GM19468 (cell line): ENCODE measurements around the gene BLOC1S2.
"Not testable (repeated sequence)": the region's sequence is repeated elsewhere in the genome, so short reads cannot be mapped to it uniquely, and the experiment has no call there.

Source experiments
- ATAC-seq: cut with Tn5 transposase; IDR thresholded peaks from one replicate; pipeline ENCODE4 v1.9.1; 2021; ENCODE audit warnings: mild to moderate bottlenecking, moderate library complexity, moderate number of reproducible peaks; ENCODE audit not compliant: unreplicated experiment; ENCODE audit errors: extremely low read depth

BLOC1S2 gene

DNA sequence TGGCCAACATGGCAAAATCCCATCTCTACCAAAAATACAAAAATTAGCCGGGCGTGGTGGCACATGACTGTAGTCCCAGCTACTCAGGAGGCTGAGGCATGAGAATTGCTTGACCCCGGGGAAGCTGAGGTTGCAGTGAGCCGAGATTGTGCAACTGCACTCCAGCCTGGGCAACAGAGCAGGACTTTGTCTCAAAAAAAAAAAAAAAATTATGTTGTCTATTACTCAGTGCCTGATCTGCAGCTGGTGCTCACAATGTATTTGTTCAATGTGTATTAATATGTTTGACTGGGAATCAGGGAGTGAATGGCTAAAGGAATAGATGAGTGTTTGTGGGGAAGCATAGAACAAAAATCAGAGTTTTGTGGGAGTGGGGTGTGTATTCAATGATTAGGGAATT, 5.8 kb upstream of the BLOC1S2 start:
- not testable (repeated sequence) for ATAC-seq

DNA sequence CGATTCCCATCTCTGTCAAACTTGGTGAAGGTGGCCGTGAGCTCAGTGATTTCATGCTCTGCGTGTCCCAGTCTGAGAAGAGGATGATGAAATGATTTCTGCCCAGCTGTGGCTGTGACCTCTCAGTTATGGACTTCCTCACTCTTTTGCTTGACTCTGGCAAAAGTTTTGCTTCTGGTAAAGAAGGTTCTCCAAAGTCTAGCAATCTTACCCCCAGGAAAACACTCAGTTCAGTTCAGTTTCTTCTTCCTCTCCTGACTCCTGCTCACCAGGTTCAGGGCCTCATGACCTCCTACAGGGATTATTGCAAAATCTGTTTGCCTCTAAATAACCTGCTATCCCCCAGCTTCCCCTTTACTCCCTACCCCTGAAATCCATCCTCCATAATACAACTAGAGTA, 4.9 kb upstream of the BLOC1S2 start:
- ATAC-seq = no peak

DNA sequence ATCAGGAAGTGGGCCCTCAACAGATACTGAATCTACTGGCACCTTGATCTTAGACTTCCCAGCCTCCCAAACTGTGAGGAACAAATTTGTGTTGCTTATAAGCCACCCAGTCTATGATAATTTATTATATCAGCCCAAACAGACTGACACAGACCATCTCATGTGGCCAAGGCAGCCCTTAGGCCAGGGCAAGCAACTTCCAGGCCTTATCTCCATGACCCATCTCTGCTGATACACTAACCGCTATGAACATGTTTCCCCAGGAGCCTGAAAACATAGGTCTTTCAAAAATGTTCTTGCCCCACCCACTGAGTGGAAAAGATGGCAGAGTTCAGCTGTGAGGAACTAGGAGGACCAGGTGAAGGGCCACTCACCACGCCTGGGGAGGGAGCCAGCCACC, 3.2 kb upstream of the BLOC1S2 start:
- ATAC-seq = no peak

DNA sequence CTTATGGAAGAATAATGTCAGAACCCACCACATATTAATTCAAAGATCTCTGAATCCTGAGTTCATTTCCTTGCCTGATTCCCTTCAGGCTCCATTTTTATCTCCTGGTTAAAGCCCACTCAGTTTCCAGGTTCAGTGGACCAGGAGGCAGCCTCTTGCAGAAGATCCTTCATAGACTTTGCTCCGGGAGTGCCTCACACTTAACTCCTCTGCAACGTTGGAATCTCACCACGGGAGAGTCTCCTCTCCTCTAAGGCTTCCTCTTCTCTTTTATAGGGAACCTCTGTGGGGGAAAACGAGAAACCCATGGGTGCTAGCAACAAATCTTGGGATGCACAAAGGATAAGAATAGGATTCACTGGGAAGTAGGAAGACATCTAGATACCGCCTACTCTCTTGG, 1.7 kb upstream of the BLOC1S2 start:
- ATAC-seq = no peak

DNA sequence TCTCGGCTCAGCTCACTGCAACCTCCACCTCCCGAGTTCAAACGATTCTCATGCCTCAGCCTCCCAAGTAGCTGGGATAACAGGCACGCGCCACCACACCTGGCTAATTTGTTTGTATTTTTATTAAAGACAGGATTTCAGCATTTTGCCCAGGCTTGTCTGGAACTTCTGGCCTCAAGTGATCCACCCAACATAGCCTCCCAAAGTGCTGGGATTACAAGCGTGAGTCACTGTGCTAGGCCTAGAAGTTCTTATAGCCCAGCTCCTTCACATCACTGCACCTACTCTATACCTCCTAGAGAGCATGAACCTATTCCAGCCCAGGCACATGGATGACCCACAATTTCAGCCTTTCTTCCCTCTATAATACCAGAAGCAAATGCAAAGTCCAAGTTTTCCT, 1.3 kb upstream of the BLOC1S2 start:
- no peak for ATAC-seq

DNA sequence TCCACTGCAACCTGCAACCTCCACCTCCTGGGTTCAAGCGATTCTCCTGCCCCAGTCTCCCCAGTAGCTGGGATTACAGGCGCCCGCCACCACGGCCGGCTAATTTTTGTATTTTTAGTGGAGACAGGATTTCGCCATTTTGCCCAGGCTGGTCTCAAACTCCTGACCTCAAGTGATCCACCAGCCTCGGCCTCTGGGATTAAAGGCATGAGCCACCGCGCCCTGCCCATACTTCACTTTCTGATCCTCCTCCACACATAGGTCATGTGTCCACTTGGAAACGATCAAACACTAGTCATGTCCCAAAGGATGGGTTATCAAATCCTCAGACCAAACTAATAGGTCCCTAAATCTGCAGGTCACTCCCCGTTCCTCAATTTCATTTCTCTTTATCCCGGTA, 1.2 kb downstream of the BLOC1S2 start:
- not testable (repeated sequence) for ATAC-seq

DNA sequence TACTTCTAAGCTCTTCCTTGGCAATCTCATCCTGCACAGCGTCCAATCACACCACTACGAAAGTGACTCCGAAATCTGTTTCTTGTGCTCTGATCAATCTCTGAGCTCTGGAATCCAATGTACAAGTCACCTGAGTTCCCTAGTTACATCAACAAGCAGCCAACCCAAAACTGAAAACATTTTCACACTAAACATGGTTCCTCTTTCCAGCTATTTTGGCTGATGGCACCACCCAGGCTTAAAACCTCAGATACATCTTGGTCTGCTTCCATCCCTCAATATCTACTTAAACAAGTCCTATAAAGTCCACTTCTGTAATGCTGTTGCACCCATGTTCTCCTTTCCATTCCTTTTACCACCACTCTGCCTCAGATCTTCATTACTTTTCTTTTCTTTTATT, 3.6 kb downstream of the BLOC1S2 start:
- ATAC-seq = no peak

DNA sequence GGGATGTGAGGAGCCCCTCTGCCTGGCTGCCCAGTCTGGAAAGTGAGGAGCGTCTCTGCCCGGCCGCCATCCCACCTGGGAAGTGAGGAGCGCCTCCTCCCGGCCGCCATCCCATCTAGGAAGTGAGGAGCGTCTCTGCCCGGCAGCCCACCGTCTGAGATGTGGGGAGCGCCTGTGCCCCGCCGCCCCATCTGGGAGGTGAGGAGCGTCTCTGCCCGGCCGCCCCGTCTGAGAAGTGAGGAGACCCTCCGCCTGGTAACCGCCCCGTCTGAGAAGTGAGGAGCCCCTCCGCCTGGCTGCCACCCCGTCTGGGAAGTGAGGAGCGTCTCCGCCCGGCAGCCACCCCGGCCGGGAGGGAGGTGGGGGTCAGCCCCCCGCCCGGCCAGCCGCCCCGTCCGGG, 9.5 kb downstream of the BLOC1S2 start:
- not testable (repeated sequence) for ATAC-seq

DNA sequence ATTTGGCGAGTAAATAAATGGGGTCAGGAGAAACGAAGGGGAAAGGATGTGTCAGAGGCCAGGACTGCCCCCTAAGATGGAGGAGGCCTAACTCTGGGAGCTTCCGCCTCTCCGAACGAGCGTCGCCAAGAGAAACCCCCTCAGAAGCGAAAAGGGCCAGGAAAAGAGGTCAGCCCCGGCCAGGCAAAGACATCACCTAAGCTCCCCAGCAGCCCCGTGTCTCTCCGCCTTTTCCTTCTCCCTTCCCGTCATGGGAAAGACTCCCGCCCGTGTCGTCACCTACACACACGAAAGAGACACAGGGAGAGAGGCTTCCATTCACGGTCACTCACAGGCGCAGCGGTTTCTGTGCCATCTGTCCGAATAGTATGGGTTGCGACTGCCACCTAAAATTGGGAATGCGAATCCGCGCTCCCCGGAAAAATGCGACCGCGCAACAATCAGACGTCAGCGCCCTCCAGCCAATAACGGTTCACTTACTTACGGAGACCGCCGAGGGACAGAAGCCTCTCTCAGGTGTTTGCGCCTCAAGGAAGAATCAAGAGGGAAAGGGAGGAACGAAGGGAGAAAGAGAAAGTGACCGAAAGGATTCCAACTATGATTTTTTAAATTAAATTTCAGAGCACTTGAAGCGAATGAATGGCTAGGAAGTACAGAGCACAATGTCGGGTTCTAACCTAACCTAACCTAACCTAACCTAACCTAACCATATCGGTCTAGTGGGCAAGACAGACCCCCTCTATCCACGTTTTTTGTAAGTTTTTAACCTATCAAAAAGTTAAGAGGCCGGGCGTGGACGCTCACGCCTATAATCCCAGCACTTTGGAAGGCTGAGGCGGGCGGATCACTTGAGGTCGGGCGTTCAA, 19.0 kb downstream of the BLOC1S2 start, which contains the start of gene CWF19L1:
Gene CWF19L1 (minus strand): TSS at position 400 of the 866 bp plus-strand sequence. CDS start 45 bp downstream, at position 355.
- peak; percentile 62 for ATAC-seq

DNA sequence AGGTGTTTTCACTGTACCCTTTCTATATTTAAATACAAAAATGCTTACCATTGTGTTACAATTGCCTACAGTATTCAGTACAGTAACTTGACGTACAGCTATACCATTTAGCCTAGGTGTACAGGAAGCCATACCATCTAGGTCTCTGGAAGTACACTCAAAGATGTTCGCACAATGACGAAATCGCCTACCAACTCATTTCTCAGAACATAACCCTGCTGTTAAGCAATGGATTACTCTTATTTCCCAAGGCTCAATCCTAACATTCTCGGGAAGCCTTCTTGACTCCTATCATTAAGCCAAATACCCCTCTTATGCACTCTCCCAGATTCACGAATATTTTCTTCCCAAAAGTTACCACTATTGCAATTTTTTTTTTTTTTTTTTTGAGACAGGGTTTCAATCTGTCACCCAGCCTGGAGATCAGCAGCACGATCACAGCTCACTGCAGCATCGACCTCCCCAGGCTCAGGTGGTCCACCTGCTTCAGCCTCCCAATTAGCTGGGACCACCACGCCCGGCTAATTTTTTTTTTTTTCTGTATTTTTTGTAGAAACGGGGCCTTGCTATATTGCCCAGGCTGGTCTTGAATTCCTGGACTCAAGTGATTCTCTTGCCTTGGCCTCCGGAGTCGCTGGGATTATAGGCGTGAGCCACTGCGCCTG, 20.5 kb downstream of the BLOC1S2 start:
- no peak for ATAC-seq

DNA sequence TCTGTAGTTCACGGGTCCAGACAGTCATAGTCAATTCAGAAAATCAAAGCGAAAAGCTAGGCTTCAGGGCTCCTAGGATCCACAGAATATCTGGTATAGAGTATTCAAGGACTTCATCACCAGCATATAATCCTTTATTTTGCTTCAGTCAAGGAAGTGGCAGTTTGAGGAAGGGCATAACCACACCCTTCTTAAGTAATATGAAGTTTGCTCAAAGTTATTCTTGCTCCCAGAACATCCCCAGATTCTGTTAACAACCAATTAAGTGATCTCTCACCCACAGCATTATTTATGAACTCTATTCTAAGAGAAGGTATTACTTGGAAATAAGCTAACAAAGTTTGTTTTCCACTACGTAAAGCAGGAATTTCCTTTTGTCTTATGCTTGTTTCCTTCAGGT, 32.3 kb downstream of the BLOC1S2 start:
- ATAC-seq = no peak

DNA sequence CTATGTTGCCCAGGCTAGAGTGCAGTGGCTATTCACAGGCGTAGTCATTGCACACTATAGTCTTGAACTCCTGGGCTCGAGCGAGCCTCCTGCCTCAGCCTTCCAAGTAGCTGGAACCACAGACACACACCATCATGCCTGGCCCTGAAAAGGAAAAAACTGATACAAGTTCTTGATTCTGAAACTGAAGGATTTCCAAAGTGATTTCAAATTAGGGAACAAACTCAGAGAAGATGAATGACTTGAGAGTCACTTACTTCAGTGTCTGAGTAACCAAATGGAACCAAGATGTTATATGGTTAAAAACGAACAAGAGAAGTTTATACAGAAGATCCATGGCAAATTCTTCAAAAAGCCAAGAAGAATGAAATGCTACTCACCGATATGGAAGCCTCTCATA, 33.4 kb downstream of the BLOC1S2 start:
- ATAC-seq = no peak

DNA sequence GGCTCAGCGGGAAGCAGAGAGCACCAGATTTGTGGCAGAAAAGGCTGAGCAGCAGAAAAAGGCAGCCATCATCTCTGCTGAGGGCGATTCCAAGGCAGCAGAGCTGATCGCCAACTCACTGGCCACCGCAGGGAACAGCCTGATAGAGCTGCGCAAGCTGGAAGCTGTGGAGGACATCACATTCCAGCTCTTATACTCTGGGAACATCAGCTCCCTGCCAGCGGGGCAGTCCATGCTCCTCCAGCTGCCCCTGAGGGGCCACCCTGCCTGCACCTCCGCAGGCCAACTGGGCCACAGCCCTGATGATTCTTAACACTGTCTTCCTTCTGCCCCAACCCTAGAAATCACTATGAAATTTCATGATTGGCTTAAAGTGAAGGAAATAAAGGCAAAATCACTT, 37.7 kb downstream of the BLOC1S2 start:
- ATAC-seq = no peak

DNA sequence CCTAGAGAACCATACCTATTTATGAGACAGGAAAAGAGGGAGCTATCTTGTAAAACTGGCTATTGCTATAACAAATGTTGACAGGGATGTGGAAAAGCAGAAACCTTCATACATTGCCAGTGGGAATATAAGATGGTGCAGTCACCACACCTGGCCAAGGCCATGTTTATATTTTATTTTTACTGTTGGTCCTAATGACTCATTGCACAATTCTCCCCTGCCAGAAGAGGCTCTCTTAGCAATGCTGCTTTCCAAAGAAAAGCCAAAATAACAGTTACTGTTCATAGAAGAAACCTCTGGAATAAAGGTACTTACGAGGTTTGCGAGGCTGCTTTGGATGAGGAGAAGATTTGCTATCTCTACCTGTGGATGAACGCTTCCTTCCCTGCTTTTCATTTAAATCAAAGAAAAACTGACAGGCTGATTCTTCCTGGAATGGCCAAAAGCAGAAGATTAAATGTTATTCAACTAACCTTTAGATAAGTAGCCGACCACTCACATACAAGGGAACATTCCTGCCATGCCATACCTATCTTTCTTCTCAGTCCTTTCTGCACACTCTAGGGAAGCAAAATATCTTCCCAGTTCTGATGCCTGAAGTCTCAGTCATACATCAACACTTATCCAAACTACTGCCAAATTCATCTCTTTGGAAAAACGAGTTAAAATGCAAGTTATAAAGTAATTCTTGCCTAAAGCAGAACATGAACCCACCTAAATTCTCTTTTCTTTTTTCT, 40.8 kb downstream of the BLOC1S2 start:
- ATAC-seq = no peak

DNA sequence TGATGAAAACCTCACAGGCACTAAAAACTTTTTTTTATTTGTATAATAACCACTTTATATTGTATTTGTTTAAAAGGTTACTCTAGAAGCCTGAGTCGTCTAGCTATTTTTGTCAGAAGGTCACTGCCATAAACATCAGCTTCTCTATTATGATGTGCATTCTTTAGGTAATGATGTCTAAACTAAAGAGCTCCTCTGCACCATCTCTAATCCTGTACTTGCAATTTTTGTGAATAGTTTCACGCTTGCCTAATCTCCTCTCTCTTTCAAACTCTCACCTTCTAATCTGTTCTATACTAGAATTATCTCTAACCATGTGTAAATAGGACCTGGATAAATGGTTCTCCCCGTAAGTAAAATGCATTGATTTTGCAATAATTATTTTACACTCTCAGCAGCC, 46.6 kb downstream of the BLOC1S2 start:
- no peak for ATAC-seq

DNA sequence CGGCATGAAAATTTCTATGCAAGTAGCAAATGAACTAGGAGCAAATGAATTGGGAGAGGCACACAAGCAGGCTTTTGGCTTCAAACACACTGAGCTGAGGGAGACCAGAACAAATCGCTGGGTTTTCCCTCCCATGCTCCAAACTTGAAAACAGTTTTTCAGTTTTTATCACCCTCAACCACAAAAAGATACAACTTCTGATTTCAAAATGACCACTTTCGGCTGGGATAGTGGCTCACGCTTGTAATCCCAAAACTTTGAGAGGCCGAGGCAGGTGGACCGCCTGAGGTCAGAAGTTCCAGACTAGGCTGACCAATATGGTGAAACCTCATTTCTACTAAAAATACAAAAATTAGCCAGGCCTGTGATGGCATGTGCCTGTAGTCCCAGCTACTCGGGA, 48.1 kb downstream of the BLOC1S2 start:
- ATAC-seq = no peak

DNA sequence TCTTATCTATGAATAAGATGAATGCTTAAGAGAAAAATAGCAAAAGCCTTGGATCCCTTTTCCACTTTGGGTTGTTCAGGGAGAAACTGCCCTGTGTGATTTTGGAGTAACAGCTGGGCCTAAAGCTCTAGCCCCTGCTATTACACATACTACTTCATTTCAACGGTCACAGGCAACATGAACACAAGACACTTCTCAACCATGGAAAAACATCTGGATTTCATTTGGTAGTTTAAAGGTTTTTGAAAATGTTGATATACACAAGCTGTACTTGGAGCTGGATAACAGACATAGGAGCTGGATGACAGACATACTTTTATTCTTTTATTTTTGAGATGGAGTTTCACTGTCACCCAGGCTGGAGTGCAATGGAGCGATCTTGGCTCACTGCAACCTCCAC, 54.4 kb downstream of the BLOC1S2 start:
- ATAC-seq = no peak

DNA sequence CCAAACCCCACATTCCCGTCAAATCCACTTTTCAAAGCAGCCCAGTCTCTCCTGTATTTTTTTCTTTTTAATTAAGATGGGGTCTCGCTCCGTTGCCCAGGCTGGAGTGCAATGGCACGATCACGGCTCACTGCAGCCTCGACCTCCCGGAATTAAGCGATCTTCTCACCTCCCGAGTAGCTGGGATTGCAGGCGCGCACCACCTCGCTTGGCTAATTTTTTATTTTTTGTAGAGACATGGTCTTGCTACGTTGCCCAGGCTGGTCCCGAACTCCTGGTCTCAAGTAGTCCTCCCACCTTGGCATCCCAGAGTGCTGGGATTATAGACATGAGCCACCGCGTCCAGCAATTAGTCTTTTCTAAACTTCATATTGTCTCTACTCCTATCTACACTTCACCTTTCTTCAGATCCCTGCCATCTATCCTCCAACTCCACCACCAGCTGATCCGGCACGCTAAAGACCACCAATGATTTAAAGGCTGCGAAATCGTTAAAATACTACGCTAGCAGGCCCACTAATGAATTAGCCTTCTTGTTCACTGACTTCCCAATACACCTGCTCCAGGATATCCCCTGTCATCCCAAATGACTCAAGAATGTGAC, 56.6 kb downstream of the BLOC1S2 start:
- no peak for ATAC-seq

DNA sequence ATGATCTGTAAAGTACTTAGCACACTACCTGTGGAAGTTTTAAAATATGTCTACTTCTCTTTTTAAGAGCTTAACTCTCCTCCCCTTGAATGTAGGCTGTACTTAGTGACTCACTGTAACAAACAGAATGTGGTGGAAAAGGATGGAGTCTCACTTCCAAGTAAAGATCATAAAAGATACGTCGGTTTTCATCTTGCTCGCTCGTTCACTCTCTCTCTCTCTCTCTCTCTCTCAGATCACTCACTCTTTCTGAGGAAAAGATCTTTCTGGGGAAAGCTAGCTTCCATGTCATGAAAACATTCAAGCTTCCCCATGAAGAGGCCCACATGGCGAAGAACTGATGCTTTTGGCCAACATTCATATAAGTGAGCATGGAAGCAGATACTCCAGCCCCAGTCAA, 62.6 kb downstream of the BLOC1S2 start:
- ATAC-seq = no peak
